GM12878 (cell line): Measurements from ENCODE around the gene GNAL. TPM values are rescaled to one million over a fixed set of nuclear protein-coding genes. Genes with fewer than 3 reads are reported as not detected.

Source experiments
- ATAC-seq: fragments of 200-7000 bp; cut with Tn5 transposase; 3 replicates; pipeline ENCODE4 v1.9.1; 2020; ENCODE audit warnings: mild to moderate bottlenecking, moderate library complexity
- BruUV-seq: library from RNA; stranded (reverse); fragments of 400-500 nt; replicated peaks from 2 replicates; lab custom pipeline; 2021; lab: Mats Ljungman, UMichigan
- CTCF ChIA-PET: fragments of 300-600 bp; sonication (Branson Sonifier 250); formaldehyde crosslinking; extraction: SDS; loops from one replicate; lab custom pipeline; 2021; ENCODE audit warnings: inconsistent platforms; lab: Yijun Ruan, JAX
- POLR2A ChIA-PET: fragments of 350-600 bp; formaldehyde crosslinking; extraction: SDS; loops from one replicate; lab custom pipeline; 2021; ENCODE audit warnings: inconsistent platforms; lab: Charles Lee
- RAD21 ChIA-PET: fragments of 300-600 bp; sonication (Branson Sonifier 250); formaldehyde crosslinking; loops from one replicate; lab custom pipeline; 2023; ENCODE audit warnings: antibody characterized with exemption; ENCODE audit not compliant: unreplicated experiment; lab: Charles Lee
- SMC1A ChIA-PET: fragments of 300-600 bp; sonication (Branson Sonifier 250); formaldehyde crosslinking; loops from one replicate; lab custom pipeline; 2023; ENCODE audit not compliant: unreplicated experiment, uncharacterized antibody; lab: Charles Lee
- DNase-seq: peaks from one replicate; pipeline ENCODE4 v3.0.0-alpha.2; 2011; ENCODE audit warnings: low read depth, low spot score
- FAIRE-seq: peaks from 3 replicates; lab custom pipeline; 2011; peaks lifted over from hg19 to GRCh38; lab: Jason Lieb, UNC
- H2AFZ ChIP-seq: 2 replicates; pipeline ENCODE4 v1.6.0; 2011; ENCODE audit warnings: low read depth, low read length, control low read depth; ENCODE audit not compliant: control insufficient read depth
- H3K27ac ChIP-seq: 2 replicates; pipeline ENCODE4 v1.5.1; 2011; ENCODE audit warnings: control low read depth; ENCODE audit not compliant: control insufficient read depth, insufficient read depth
- H3K27me3 ChIP-seq, 2 experiments: replicated peaks in 1 of 2; 2 replicates each; pipeline versions ENCODE4 v1.6.0 to v1.6.1; 2011; ENCODE audit warnings: low read length in 1 of 2; ENCODE audit not compliant: control insufficient read depth in 2 of 2, insufficient read depth in 2 of 2
- H3K36me3 ChIP-seq, 2 experiments: 2 replicates each; pipeline ENCODE4 v1.5.1; 2011; ENCODE audit warnings: low read length in 1 of 2; ENCODE audit not compliant: control insufficient read depth in 2 of 2, insufficient read depth in 2 of 2
- H3K4me1 ChIP-seq: 2 replicates; pipeline ENCODE4 v1.6.1; 2011; ENCODE audit warnings: mild to moderate bottlenecking, low read length, moderate library complexity, mixed read lengths; ENCODE audit not compliant: control insufficient read depth, insufficient read depth
- H3K4me2 ChIP-seq: 2 replicates; pipeline ENCODE4 v1.6.0; 2011; ENCODE audit warnings: control low read depth; ENCODE audit not compliant: control insufficient read depth, insufficient read depth
- H3K4me3 ChIP-seq: fragments of 200-600 bp; sonication (generic); 2 replicates; pipeline ENCODE4 v1.5.1; 2016
- H3K79me2 ChIP-seq: 2 replicates; pipeline ENCODE4 v1.6.0; 2011; ENCODE audit warnings: low read length; ENCODE audit not compliant: control insufficient read depth, insufficient read depth
- H3K9ac ChIP-seq: 2 replicates; pipeline ENCODE4 v1.8.0; 2011; ENCODE audit warnings: low read length, control low read depth, mixed read lengths; ENCODE audit not compliant: control insufficient read depth, insufficient read depth
- H3K9me3 ChIP-seq: replicated peaks from 3 replicates; pipeline ENCODE4 v1.5.1; 2011; ENCODE audit warnings: mild to moderate bottlenecking, low read length; ENCODE audit not compliant: control insufficient read depth, insufficient read depth
- H4K20me1 ChIP-seq: 2 replicates; pipeline ENCODE4 v1.6.0; 2011; ENCODE audit not compliant: control insufficient read depth, insufficient read depth
- BRCA1 ChIP-seq: IDR thresholded peaks from 2 replicates; pipeline ENCODE4 v1.6.1; 2011; ENCODE audit warnings: low read depth, low read length, improper control_type of control experiment
- CBFB ChIP-seq: IDR thresholded peaks from 2 replicates; pipeline ENCODE4 v1.6.1; 2016; ENCODE audit warnings: antibody characterized with exemption, low read depth
- CBX3 ChIP-seq: fragments of 200-600 bp; sonication (generic); IDR thresholded peaks from 2 replicates; pipeline ENCODE4 v1.6.1; 2016; ENCODE audit warnings: low read depth, borderline replicate concordance
- CEBPB ChIP-seq, 2 experiments: fragments of 150-350 bp in 1 of 2; IDR thresholded peaks; 2 replicates each; pipeline ENCODE4 v1.6.1; 2012 to 2014; ENCODE audit warnings: low read depth in 2 of 2, low read length in 2 of 2, borderline replicate concordance in 1 of 2, inconsistent platforms in 1 of 2
- EZH2 ChIP-seq: IDR thresholded peaks from 2 replicates; pipeline ENCODE4 v1.6.1; 2012; ENCODE audit warnings: low read depth, mild to moderate bottlenecking, control low read depth, inconsistent platforms, low read length, borderline replicate concordance; ENCODE audit not compliant: control insufficient read depth
- HDAC2 ChIP-seq: fragments of 200-600 bp; sonication (generic); IDR thresholded peaks from 2 replicates; pipeline ENCODE4 v1.6.1; 2017
- JUND ChIP-seq: IDR thresholded peaks from 2 replicates; pipeline ENCODE4 v1.6.1; 2012; ENCODE audit warnings: low read depth, mild to moderate bottlenecking, low read length, improper control_type of control experiment, moderate library complexity
- POLR2AphosphoS5 ChIP-seq: IDR thresholded peaks from 2 replicates; pipeline ENCODE4 v1.6.1; 2011; ENCODE audit warnings: mild to moderate bottlenecking, low read length, inconsistent platforms
- RUNX3 ChIP-seq: IDR thresholded peaks from 2 replicates; pipeline ENCODE4 v1.6.1; 2012; ENCODE audit warnings: low read length, inconsistent platforms
- SPI1 ChIP-seq: IDR thresholded peaks from 2 replicates; pipeline ENCODE4 v1.6.1; 2011; ENCODE audit warnings: low read depth, mild to moderate bottlenecking, low read length, moderate library complexity, borderline replicate concordance; ENCODE audit not compliant: insufficient read depth
- WGBS: methylation state at CpG from one replicate; pipeline ENCODE4 v1.1.6; 2016; ENCODE audit warnings: low lambda C conversion rate; ENCODE audit not compliant: insufficient replicate concordance, insufficient coverage; ENCODE audit errors: missing lambda C conversion rate; 5-methylcytosine and 5-hydroxymethylcytosine counted together
- in situ Hi-C: fragments of 300-500 bp; cut with MboI; formaldehyde crosslinking; loops from 9 replicates; pipeline ENCODE4 v1.14.3; 2018; ENCODE audit warnings: mixed read lengths
- intact Hi-C: fragments of 100-400 bp; cut with micrococcal nuclease; formaldehyde crosslinking; loops from one replicate; pipeline ENCODE4 v1.14.2; 2022; ENCODE audit not compliant: unreplicated experiment
- polyA plus RNA-seq, 11 experiments: library from polyadenylated mRNA; depleted of rRNA in 4 of 11; unstranded in 6 of 11; stranded (reverse) in 5 of 11; fragments of >200 nt; fragmentation: Nextera tagmentation in 4 of 11; fragmentation: Illumina TruSeq in 1 of 11; extraction: Ambion mirVana in 4 of 11; extraction: Trizol in 1 of 11; gene quantifications; 1 replicate in 1 of 11; 2 replicates in 10 of 11; pipeline versions ENCODE4 v1.2.1 to v1.2.3, GENCODE V29; 2011 to 2016; ENCODE audit warnings: inconsistent platforms in 2 of 11, missing spikeins in 2 of 11, low read depth in 1 of 11
- total RNA-seq, 4 experiments: library from RNA; depleted of rRNA in 3 of 4; stranded (reverse); fragments of >200 nt in 3 of 4; fragmentation: Illumina TruSeq in 1 of 4; extraction: Trizol in 1 of 4; gene quantifications; 2 replicates each; pipeline versions ENCODE4 v1.2.1 to v1.2.3, GENCODE V29; 2013 to 2021
- TF ChIP-seq, protein P1 (sequence below): IDR thresholded peaks from 2 replicates; pipeline ENCODE4 v1.6.1; 2011; ENCODE audit warnings: low read depth, mild to moderate bottlenecking, low read length, moderate library complexity, borderline replicate concordance; ENCODE audit errors: extremely low read depth

GNAL gene
- total and polyA plus RNA-seq, 10 of the 15 experiments (the other 5 are each of a cell fraction or from before 2014, with no cell fraction given), result 0.02 to 0.39 (median 0.05) TPM; not detected in 5

DNA sequence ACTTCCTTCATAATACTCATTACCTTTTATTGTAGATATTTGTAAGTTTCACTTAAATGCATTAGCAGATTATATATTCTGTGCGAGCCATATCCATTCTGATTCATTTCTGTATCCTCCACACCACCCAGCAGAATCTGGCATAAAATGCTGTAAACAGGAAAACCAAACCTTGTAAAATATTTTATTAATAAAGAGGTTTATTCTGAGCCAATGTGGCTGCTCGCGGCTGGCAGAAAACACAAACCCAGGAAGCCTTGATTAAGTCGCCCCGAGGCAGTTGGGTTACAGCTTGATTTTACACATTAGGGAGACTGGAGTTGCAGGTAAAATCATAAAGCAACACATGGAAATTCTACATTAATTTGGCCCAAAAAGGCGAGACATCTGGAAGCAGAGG lies 40.5 kb downstream of the GNAL start:
- ATAC-seq (no peak), DNase-seq (no peak), FAIRE-seq (no peak)
- no peak overlapping the region for H3K27ac ChIP-seq
- peaks cover 0 to 2% of the 10 kb centered on the region in 2 experiments; a peak in 1 of 4 replicates for H3K27me3 ChIP-seq
- POLR2A ChIA-PET, result interaction anchor here (0.7 kb wide), 1 partner anchor 118 kb away, joined by 3 read pairs; no protein-coding TSS in a partner anchor
- SMC1A ChIA-PET, result no interaction called here
- BruUV-seq, result no TSS peak
- no peak overlapping the region for H3K4me2 ChIP-seq
- H3K79me2 ChIP-seq, result no peaks in the 10 kb centered on the region
- 34% methylated on average over 6 of the region's 6 CpGs for WGBS
- intact Hi-C loops (loop anchor here (5.0 kb wide), 1 partner anchor 72 kb away; no protein-coding TSS in a partner anchor), in situ Hi-C loops (no loop called here)
- CTCF ChIA-PET, result interaction anchor here (2.6 kb wide), 1 partner anchor 74 kb away, joined by 15 read pairs; no protein-coding TSS in a partner anchor
- no peaks in the 10 kb centered on the region for H3K36me3 ChIP-seq
- H3K9ac ChIP-seq, result no peak overlapping the region
- no peaks in the 10 kb centered on the region for H3K4me1 ChIP-seq
- RAD21 ChIA-PET, result no interaction called here
- no peak overlapping the region for H2AFZ ChIP-seq
- TF ChIP-seq RUNX3 (no peak), HDAC2 (no peak), SPI1 (no peak), CBX3 (no peak), JUND (no peak), EZH2 (no peak), POLR2AphosphoS5 (no peak), CEBPB (IDR thresholded peaks at IDR 0.05; ENCODE audit: borderline replicate concordance in 1 of 2, low read depth in 2 of 2, low read length in 2 of 2) (no peak), CBFB (no peak), BRCA1 (no peak)
- TF ChIP-seq, protein P1, sequence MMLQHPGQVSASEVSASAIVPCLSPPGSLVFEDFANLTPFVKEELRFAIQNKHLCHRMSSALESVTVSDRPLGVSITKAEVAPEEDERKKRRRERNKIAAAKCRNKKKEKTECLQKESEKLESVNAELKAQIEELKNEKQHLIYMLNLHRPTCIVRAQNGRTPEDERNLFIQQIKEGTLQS, result no peak
- H3K9me3 ChIP-seq, result no peaks in the 10 kb centered on the region
- H3K4me3 ChIP-seq, result no peak overlapping the region
- no peaks in the 10 kb centered on the region for H4K20me1 ChIP-seq
